H1 (cell line): ENCODE results near the gene LEPR. TPM values are rescaled to one million over a fixed set of nuclear protein-coding genes. Genes with fewer than 3 reads are reported as not detected.
A peak's percentile ranks its signal among the peaks of the same experiment; 100 is the strongest.

ENCODE experiments used
- CTCF ChIA-PET: fragments of 300-600 bp; sonication (Branson Sonifier 250); formaldehyde crosslinking; loops from one replicate; lab custom pipeline; 2021; ENCODE audit not compliant: partially characterized antibody; lab: Charles Lee
- POLR2A ChIA-PET: fragments of 300-600 bp; sonication (Branson Sonifier 250); formaldehyde crosslinking; loops from one replicate; lab custom pipeline; 2021; ENCODE audit warnings: inconsistent platforms; ENCODE audit not compliant: partially characterized antibody; lab: Charles Lee
- DNase-seq, 2 experiments: peaks; one replicate each; pipeline versions ENCODE4 v3.0.0 to v3.0.0-alpha.2; 2010 to 2022; ENCODE audit warnings: low spot score in 2 of 2, low read depth in 1 of 2, mixed read lengths in 1 of 2
- FAIRE-seq: peaks from 2 replicates; lab custom pipeline; 2011; peaks lifted over from hg19 to GRCh38; lab: Jason Lieb, UNC
- H2AFZ ChIP-seq: 2 replicates; pipeline ENCODE4 v1.8.1; 2012; ENCODE audit warnings: low read length, inconsistent platforms
- H2AK5ac ChIP-seq: 2 replicates; pipeline ENCODE4 v1.6.1; 2013; ENCODE audit warnings: low read depth, low read length
- H2BK120ac ChIP-seq: replicated peaks from 2 replicates; pipeline ENCODE3; 2013; ENCODE audit warnings: low read depth, low read length, inconsistent platforms
- H2BK12ac ChIP-seq: 2 replicates; pipeline ENCODE4 v1.6.1; 2013; ENCODE audit warnings: low read depth, low read length
- H2BK15ac ChIP-seq: 2 replicates; pipeline ENCODE4 v1.6.1; 2013; ENCODE audit warnings: low read length
- H2BK20ac ChIP-seq: 2 replicates; pipeline ENCODE4 v1.6.1; 2013; ENCODE audit warnings: low read length
- H2BK5ac ChIP-seq: 2 replicates; pipeline ENCODE4 v1.6.1; 2013; ENCODE audit warnings: low read depth, low read length
- H3K14ac ChIP-seq: 2 replicates; pipeline ENCODE4 v1.6.1; 2013; ENCODE audit warnings: inconsistent platforms; ENCODE audit not compliant: insufficient read length
- H3K18ac ChIP-seq: 2 replicates; pipeline ENCODE4 v1.6.1; 2013; ENCODE audit warnings: low read length; ENCODE audit errors: extremely low read depth
- H3K23ac ChIP-seq: 2 replicates; pipeline ENCODE4 v1.6.1; 2013; ENCODE audit warnings: inconsistent platforms; ENCODE audit not compliant: insufficient read length
- H3K23me2 ChIP-seq: 2 replicates; pipeline ENCODE4 v1.6.1; 2013; ENCODE audit warnings: low read depth, low read length
- H3K27ac ChIP-seq: 2 replicates; pipeline ENCODE4 v1.6.1; 2011; ENCODE audit warnings: low read depth, low read length, inconsistent platforms
- H3K27me3 ChIP-seq, 4 experiments: replicated peaks in 1 of 4; 1 replicate in 1 of 4; 2 replicates in 3 of 4; pipeline versions ENCODE4 v1.6.1 to v1.8.1; 2011 to 2013; ENCODE audit warnings: low read length in 3 of 4, mild to moderate bottlenecking in 3 of 4, inconsistent platforms in 2 of 4, mixed read lengths in 2 of 4, moderate library complexity in 1 of 4; ENCODE audit not compliant: control insufficient read depth in 3 of 4, insufficient read depth in 3 of 4; ENCODE audit errors: extremely low read depth in 1 of 4
- H3K36me3 ChIP-seq, 4 experiments: 2 replicates each; pipeline versions ENCODE4 v1.6.1 to v1.8.1; 2011 to 2013; ENCODE audit warnings: mild to moderate bottlenecking in 4 of 4, low read length in 3 of 4, moderate library complexity in 2 of 4, control low read depth in 1 of 4, inconsistent platforms in 1 of 4; ENCODE audit not compliant: insufficient read depth in 4 of 4, control insufficient read depth in 2 of 4
- H3K4ac ChIP-seq: replicated peaks from 2 replicates; pipeline ENCODE3; 2013; ENCODE audit warnings: low read length, low read depth, mixed read lengths, inconsistent platforms; ENCODE audit not compliant: insufficient read length
- H3K4me1 ChIP-seq, 4 experiments: replicated peaks in 1 of 4; 1 replicate in 1 of 4; 2 replicates in 3 of 4; pipeline versions ENCODE4 v1.6.1 to v1.8.1; 2011 to 2013; ENCODE audit warnings: low read length in 3 of 4, inconsistent platforms in 2 of 4, mixed read lengths in 1 of 4; ENCODE audit not compliant: insufficient read depth in 4 of 4, control insufficient read depth in 3 of 4
- H3K4me2 ChIP-seq, 2 experiments: 2 replicates each; pipeline versions ENCODE4 v1.6.1 to v1.8.1; 2011 to 2013; ENCODE audit warnings: low read depth in 2 of 2, low read length in 2 of 2, control low read depth in 1 of 2, inconsistent platforms in 1 of 2, mild to moderate bottlenecking in 1 of 2; ENCODE audit not compliant: insufficient read depth in 1 of 2
- H3K4me3 ChIP-seq, 4 experiments: fragments of 200-600, 300-600 bp in 1 of 4; sonication (generic), shearing (Covaris generic), sonication (Bioruptor Twin) in 1 of 4; 2 replicates each; pipeline versions ENCODE4 v1.5.1 to v1.8.1; 2011 to 2016; ENCODE audit warnings: low read length in 4 of 4, low read depth in 3 of 4, control low read depth in 2 of 4, inconsistent platforms in 2 of 4, mild to moderate bottlenecking in 2 of 4, mixed read lengths in 1 of 4, moderate library complexity in 1 of 4; ENCODE audit not compliant: insufficient read depth in 2 of 4; ENCODE audit errors: extremely low read depth in 1 of 4
- H3K56ac ChIP-seq: replicated peaks from 2 replicates; pipeline ENCODE3; 2013; ENCODE audit warnings: low read depth, mild to moderate bottlenecking, mixed read lengths, low read length, inconsistent platforms; ENCODE audit not compliant: insufficient read length
- H3K79me1 ChIP-seq: 2 replicates; pipeline ENCODE4 v1.6.1; 2013; ENCODE audit warnings: low read depth, low read length, control low read depth
- H3K79me2 ChIP-seq, 2 experiments: 2 replicates each; pipeline versions ENCODE4 v1.6.1 to v1.8.1; 2012 to 2013; ENCODE audit warnings: low read length in 2 of 2, mild to moderate bottlenecking in 2 of 2, inconsistent platforms in 1 of 2; ENCODE audit not compliant: insufficient read depth in 2 of 2, control insufficient read depth in 1 of 2
- H3K9ac ChIP-seq, 4 experiments: replicated peaks in 1 of 4; 1 replicate in 1 of 4; 2 replicates in 3 of 4; pipeline versions ENCODE4 v1.6.1 to v1.8.1; 2011 to 2013; ENCODE audit warnings: low read depth in 3 of 4, low read length in 3 of 4, control low read depth in 2 of 4, mild to moderate bottlenecking in 2 of 4, moderate library complexity in 2 of 4, inconsistent platforms in 1 of 4; ENCODE audit errors: extremely low read depth in 1 of 4
- H3K9me3 ChIP-seq, 2 experiments: 2 replicates each; pipeline versions ENCODE4 v1.6.1 to v1.8.1; 2012 to 2013; ENCODE audit warnings: mild to moderate bottlenecking in 2 of 2, moderate library complexity in 2 of 2, control low read depth in 1 of 2, inconsistent platforms in 1 of 2, low read depth in 1 of 2, low read length in 1 of 2, mixed read lengths in 1 of 2; ENCODE audit not compliant: insufficient read depth in 2 of 2
- H4K20me1 ChIP-seq, 2 experiments: replicated peaks in 1 of 2; 2 replicates each; pipeline versions ENCODE3 to v1.8.1; 2011 to 2013; ENCODE audit warnings: inconsistent platforms in 2 of 2, low read length in 2 of 2, mild to moderate bottlenecking in 1 of 2; ENCODE audit not compliant: insufficient read depth in 2 of 2, control insufficient read depth in 1 of 2
- H4K5ac ChIP-seq: 2 replicates; pipeline ENCODE4 v1.6.1; 2013; ENCODE audit warnings: low read length, low read depth, mixed read lengths, inconsistent platforms; ENCODE audit not compliant: insufficient read length
- H4K8ac ChIP-seq: 2 replicates; pipeline ENCODE4 v1.8.0; 2013; ENCODE audit warnings: mild to moderate bottlenecking, moderate library complexity, low read length, inconsistent platforms; ENCODE audit not compliant: insufficient read depth; ENCODE audit errors: extremely low read depth
- H4K91ac ChIP-seq: replicated peaks from 2 replicates; pipeline ENCODE3; 2013; ENCODE audit warnings: low read length, mixed read lengths, inconsistent platforms; ENCODE audit not compliant: insufficient read length
- RXRA ChIP-seq: IDR thresholded peaks from 2 replicates; pipeline ENCODE4 v1.6.1; 2011; ENCODE audit warnings: low read depth, mild to moderate bottlenecking, low read length, moderate library complexity; ENCODE audit not compliant: insufficient read depth
- WGBS, 2 experiments: shearing (Covaris generic) in 1 of 2; methylation state at CpG; one replicate each; pipeline versions ENCODE4 v1.1.6 to v1.1.7; 2013 to 2015; ENCODE audit warnings: low lambda C conversion rate in 2 of 2, mixed read lengths in 2 of 2, inconsistent platforms in 1 of 2, low coverage in 1 of 2, missing lambda C conversion rate in 1 of 2; ENCODE audit not compliant: insufficient replicate concordance in 2 of 2, insufficient coverage in 1 of 2, insufficient read length in 1 of 2; ENCODE audit errors: extremely low coverage in 1 of 2, missing lambda C conversion rate in 1 of 2; 5-methylcytosine and 5-hydroxymethylcytosine counted together
- polyA plus RNA-seq, 7 experiments: library from polyadenylated mRNA; depleted of rRNA in 3 of 7; stranded (reverse) in 5 of 7; unstranded in 2 of 7; fragments of >200 nt in 5 of 7; fragments of 200-250 nt in 2 of 7; gene quantifications; 1 replicate in 5 of 7; 2 replicates in 1 of 7; 4 replicates in 1 of 7; pipeline versions ENCODE4 v1.2.1 to v1.2.3, GENCODE V29; 2011 to 2013; ENCODE audit warnings: missing spikeins in 2 of 7, mixed read lengths in 2 of 7
- total RNA-seq: library from RNA; stranded (reverse); fragmentation: NEBNext Ultra II Directional; extraction: Animal tissue kit (Norgen Biotek cat#: 25700); gene quantifications from 2 replicates; pipeline ENCODE4 v1.2.1, GENCODE V29; 2021
- TF ChIP-seq, protein P1 (sequence below): IDR thresholded peaks from 2 replicates; pipeline ENCODE4 v1.6.1; 2012; ENCODE audit warnings: inconsistent platforms

LEPR gene
- total and polyA plus RNA-seq, 2 of the 8 experiments (the other 6 are each of a cell fraction or from before 2014, with no cell fraction given), result 1.3 to 3.9 TPM

DNA sequence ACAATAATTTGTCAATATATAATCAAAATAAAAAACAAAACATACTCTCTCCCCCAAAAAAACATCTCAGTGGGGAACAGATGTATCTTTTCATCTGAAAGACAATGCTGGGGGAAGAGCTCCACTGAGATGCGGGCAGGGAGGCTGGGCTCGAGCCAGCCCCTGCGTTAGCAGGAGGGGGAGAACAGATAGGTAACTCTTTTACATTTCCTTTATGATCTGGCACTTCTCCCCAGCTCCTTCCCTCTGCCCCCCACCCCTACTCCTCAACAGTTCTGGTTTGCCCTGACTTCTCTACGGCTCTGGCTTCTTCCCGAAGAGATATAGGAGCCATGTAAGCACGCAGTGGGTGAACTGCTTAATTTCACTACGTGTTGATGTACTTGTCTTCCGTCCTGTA is 12.4 kb downstream of the LEPR start:
- H3K9me3 ChIP-seq, result no peaks in the 10 kb centered on the region
- H3K4me1 ChIP-seq, result peaks cover 2 to 14% (median 9%) of the 10 kb centered on the region in 4 experiments; a peak in 5 of 7 replicates
- H4K91ac ChIP-seq, result no peak overlapping the region
- TF ChIP-seq RXRA, result no peak
- TF ChIP-seq, protein P1, sequence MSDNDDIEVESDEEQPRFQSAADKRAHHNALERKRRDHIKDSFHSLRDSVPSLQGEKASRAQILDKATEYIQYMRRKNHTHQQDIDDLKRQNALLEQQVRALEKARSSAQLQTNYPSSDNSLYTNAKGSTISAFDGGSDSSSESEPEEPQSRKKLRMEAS, result 0 out of 2 replicates have a peak, but pooled peaks have one; percentile 22
- TF ChIP-seq, all 59 proteins: peak for 1
- Histone ChIP-seq H3K79me1 (no peaks in the 10 kb centered on the region; the same call in 1 of the 2 replicates), H3K79me2 (no peaks in the 10 kb centered on the region), H3K4me3 (peak overlapping the region in 1 of 4 experiments; percentile 16; a peak in 1 of 8 replicates), H4K8ac (no peak overlapping the region), H3K27ac (no peak overlapping the region), H3K27me3 (no peaks in the 10 kb centered on the region), H3K56ac (no peak overlapping the region), H3K4ac (no peak overlapping the region), H2BK15ac (no peak overlapping the region), H4K20me1 (no peaks in the 10 kb centered on the region), H3K23me2 (no peaks in the 10 kb centered on the region), H3K18ac (no peak overlapping the region), H2AFZ (no peak overlapping the region), H2BK5ac (no peak overlapping the region), H2BK12ac (no peak overlapping the region), H3K36me3 (peaks cover 0 to 19% (median 0%) of the 10 kb centered on the region in 4 experiments; a peak in 1 of 8 replicates), H3K4me2 (peak overlapping the region; percentile 47 to 53; a peak in 3 of 4 replicates), H2BK120ac (no peak overlapping the region), H3K23ac (no peak overlapping the region), H3K9ac (no peak overlapping the region), H2BK20ac (no peak overlapping the region), H3K14ac (no peak overlapping the region), H4K5ac (no peak overlapping the region), H2AK5ac (no peak overlapping the region)
- no peak for DNase-seq
- POLR2A ChIA-PET, result interaction anchor here (0.9 to 1.8 kb wide), 4 partner anchors 8 to 25 kb away, joined by 3 to 5 read pairs (median 4); partner anchors contain the start of genes LEPR and LEPROT
- CTCF ChIA-PET, result interaction anchor here (0.9 to 4.7 kb wide), 3 partner anchors 8 to 257 kb away, joined by 3 to 58 read pairs (median 3); no protein-coding TSS in a partner anchor
- WGBS, 2 experiments, result 22% methylated on average over 8 of the region's 8 CpGs; no CpG with 5 or more reads in 1 of the 2 experiments
- peak; percentile 69 for FAIRE-seq
